A549 (cell line): Measurements from ENCODE around the gene TMEM179.

ENCODE experiments used
- FOSL2 ChIP-seq, 2 experiments: fragments of 450-650 bp in 1 of 2; fragments of >200 bp in 1 of 2; sonication (Bioruptor Twin) in 1 of 2; formaldehyde crosslinking; IDR thresholded peaks; 2 replicates each; pipeline versions ENCODE4 v1.5.0 to v1.6.1; 2016 to 2020; ENCODE audit warnings: mild to moderate bottlenecking in 1 of 2, moderate library complexity in 1 of 2
- KDM1A ChIP-seq: fragments of 200-600 bp; sonication (generic); IDR thresholded peaks from 2 replicates; pipeline ENCODE4 v1.6.1; 2016; ENCODE audit warnings: low read depth, mild to moderate bottlenecking
- POLR2AphosphoS2 ChIP-seq: conservative IDR thresholded peaks from 2 replicates; pipeline ENCODE4 v1.6.1; 2012; ENCODE audit warnings: low read length, improper control_type of control experiment, inconsistent platforms
- RAD21 ChIP-seq, 2 experiments: fragments of >200 bp in 1 of 2; sonication (Bioruptor Twin) in 1 of 2; formaldehyde crosslinking in 1 of 2; IDR thresholded peaks in 1 of 2; conservative IDR thresholded peaks in 1 of 2; 2 replicates in 1 of 2; 3 replicates in 1 of 2; pipeline ENCODE4 v1.6.1; 2012 to 2018; ENCODE audit warnings: inconsistent platforms in 1 of 2
- TF ChIP-seq, protein P1 (sequence below): fragments of >200 bp; sonication (Bioruptor Twin); formaldehyde crosslinking; IDR thresholded peaks from 3 replicates; pipeline ENCODE4 v1.5.1; 2016

GRCh38 chr14:104581521-104581920 is 23.1 kb downstream of the TMEM179 start:
- TF ChIP-seq POLR2AphosphoS2 (no peak), FOSL2 (IDR thresholded peaks at IDR 0.05) (no peak), FOSL2 (CRISPR knock-in tag; IDR thresholded peaks at IDR 0.05) (no peak), RAD21 (conservative IDR thresholded peaks at IDR 0.05 in 1 of 2, IDR thresholded peaks at IDR 0.05 in 1 of 2) (no peak), KDM1A (no peak)
- TF ChIP-seq, protein P1, sequence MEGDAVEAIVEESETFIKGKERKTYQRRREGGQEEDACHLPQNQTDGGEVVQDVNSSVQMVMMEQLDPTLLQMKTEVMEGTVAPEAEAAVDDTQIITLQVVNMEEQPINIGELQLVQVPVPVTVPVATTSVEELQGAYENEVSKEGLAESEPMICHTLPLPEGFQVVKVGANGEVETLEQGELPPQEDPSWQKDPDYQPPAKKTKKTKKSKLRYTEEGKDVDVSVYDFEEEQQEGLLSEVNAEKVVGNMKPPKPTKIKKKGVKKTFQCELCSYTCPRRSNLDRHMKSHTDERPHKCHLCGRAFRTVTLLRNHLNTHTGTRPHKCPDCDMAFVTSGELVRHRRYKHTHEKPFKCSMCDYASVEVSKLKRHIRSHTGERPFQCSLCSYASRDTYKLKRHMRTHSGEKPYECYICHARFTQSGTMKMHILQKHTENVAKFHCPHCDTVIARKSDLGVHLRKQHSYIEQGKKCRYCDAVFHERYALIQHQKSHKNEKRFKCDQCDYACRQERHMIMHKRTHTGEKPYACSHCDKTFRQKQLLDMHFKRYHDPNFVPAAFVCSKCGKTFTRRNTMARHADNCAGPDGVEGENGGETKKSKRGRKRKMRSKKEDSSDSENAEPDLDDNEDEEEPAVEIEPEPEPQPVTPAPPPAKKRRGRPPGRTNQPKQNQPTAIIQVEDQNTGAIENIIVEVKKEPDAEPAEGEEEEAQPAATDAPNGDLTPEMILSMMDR, result no peak
